ENCODE results near the gene CSMD2.

The CSMD2 gene

DNA sequence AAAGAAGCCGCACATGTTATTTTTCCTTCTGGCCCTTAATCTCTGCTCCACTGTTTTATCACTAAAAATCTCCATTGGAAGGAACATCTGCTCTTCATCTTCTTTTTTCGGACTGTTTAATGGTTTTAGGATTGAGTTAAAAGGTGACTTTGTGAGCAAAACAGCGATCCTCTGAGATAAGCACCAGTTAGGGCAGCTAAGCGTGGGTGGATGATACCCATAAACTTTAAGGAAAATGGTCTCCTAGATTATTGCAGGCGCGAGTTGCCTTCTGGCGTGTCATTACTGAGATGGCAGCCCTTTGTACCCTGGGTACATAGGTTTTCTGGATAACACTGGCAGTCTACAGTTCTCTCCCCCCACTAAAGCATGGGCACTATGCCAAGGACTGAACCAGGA, 345.1 kb downstream of the CSMD2 start:
- no peak for DNase-seq (ENCODE audit: low read depth in 2 of 2)

DNA sequence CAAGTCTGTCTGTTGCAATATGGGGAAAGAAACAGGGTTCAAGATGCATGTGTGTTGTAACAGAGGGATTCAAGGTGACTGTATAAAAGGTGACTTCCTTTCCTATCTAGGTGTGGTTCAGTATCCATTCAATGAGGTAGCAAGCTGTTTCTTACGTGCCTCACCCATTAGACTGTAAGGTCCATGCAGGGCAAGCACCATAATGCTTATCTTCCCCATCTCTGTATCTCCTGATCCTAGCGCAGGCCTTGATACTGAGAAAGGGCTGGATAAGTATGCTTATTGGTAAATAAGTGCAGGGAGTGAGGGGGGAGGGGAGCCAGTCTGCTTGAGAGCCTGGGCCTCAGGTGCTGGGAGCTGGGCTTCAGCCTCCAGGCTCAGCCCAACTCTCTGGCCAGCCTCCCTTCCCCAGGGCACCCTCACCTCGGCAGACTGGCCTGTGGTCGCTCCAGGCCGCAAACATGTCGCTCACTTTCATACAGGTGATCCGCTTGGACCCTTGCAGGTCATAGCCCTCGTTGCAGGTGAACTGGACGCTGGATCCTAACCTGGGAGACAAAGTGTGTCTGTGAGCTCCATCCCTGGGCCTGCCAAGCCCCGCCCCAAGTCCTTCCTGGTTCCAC, 345.6 kb downstream of the CSMD2 start:
- DNase-seq (ENCODE audit: low read depth in 2 of 2), result no peak

DNA sequence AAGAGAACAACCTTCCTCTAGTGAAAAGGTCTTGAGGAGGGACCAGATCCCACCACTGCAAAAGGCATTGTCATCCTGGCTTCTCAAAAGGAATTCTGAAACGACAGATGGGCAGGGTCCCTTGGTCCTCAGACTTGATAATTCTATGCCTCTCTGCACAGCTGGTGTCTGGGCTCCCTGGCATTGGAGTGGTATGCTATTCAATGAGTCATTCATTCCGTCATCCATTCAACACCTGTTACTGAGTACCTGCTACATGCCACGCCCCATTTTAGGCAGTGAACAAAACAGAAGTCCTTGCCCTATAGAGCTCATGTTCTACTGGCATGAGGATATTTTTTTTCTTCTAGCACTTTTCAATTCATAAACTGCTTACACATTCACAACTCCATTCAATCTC, 347.0 kb downstream of the CSMD2 start:
- no peak for DNase-seq (ENCODE audit: low read depth in 2 of 2)

DNA sequence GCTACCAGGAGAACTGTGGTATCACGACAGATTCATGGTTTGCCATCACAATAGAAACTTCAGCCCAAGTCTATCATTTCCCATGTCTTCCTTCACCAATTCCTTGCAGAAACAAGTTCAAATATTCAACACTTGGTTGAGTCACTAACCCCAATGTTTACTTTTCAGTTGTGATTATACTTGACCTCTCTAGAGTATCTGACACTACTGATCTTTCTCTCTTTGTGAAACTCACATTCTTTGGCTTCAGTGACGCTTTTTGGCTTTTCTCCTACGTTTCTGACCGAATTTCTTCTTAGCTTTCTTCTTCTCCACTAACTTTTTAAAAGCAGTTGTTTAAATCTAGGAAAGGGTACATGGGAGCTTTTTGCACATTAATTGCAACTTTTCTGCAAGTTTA, 350.0 kb downstream of the CSMD2 start:
- DNase-seq (ENCODE audit: low read depth in 2 of 2), result no peak

DNA sequence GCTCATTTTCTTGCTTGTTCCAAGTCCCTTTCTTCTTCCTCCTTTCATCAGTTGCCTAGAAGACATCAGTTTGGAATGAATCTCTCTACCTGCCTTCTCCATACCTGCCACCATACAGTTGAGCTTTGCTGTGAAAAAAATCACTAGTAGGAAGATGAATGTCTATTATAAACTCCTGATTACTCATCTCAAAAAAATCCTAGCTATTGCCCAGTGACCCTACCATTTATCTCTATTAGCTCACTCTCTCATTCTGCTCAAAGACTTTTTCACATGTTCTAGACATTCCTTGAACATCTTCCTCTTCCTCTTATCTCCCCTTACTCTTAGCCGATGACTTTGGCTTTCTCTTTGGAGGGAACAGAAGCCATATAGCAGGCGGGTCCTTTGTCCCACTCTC, 350.9 kb downstream of the CSMD2 start:
- no peak for DNase-seq (ENCODE audit: low read depth in 2 of 2)

DNA sequence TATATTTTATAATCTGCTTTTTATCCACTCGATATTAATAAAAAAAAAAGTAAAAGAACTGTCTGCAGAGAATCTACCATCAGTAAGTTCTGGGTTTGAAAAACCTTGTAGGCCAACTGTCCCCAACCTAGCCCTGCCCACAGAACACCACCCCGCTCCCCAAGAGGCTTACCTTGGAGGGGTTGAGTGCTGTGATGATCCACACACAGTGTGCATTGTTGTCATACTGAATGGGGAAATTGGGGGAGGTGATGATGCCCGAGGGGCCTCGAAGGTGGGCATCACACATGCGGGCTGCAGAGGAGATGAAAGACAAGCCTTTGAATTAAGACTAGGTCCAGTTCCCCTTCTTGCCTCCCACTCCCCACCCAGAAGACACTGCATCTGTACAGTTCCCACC, 354.5 kb downstream of the CSMD2 start:
- DNase-seq (ENCODE audit: low read depth in 2 of 2), result no peak

DNA sequence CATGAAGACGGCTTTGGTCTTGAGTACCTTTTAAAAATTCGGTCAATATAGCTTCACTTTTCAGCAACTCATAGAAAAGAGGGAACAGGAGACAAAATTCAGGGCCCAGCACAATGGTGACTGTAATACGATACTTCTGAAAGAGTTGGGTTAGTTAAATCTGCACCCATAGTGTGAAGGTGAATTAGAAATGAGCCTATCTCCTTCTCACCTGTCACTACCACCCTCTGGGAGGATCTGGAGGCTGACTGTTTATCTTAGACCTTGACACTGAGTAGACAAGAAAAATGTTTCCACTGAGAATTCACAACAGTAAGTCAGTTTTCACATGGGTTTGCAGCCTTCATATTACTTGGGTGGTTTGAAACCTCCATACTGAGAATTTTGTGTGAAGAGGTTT, 359.0 kb downstream of the CSMD2 start:
- DNase-seq (ENCODE audit: low read depth in 2 of 2), result no peak

DNA sequence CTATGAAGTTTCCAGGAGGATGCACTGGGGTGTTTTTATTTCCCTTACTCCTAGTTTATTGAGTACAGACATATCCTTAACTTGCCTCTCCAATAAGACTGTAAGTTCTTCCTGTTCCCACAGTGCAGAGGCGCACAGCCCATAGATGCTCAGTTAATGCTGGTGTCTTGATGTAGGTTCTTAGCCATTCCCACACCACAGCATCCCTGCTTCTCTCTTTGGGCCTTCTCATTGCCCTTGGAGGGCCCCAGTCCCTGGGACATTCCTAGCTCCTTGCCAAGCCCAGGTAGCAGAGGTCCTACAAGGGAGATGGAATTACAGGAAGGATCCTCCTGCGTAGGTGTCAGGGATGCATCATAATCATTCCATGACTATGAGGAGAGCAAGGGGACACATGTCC, 362.8 kb downstream of the CSMD2 start:
- no peak for DNase-seq (ENCODE audit: low read depth in 2 of 2)

DNA sequence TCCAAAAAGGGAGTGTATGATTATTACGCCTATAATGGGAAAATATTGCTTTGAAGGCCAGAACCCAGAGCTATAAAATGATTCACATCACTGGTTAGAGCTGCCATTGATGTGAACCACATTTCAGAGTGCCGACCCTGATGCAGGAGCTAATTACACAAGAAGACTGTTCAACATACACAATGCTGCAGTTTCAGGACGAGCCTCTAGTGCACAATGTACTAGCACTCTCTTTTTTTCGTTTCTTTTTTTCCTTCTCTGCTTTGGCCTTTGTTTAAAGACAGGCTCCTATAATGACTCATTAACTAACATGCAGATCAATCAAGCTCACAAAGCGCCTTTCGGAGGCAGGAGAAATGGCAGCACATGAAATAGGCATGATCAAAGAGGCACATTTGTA, 367.2 kb downstream of the CSMD2 start:
- no peak for DNase-seq (ENCODE audit: low read depth in 2 of 2)

DNA sequence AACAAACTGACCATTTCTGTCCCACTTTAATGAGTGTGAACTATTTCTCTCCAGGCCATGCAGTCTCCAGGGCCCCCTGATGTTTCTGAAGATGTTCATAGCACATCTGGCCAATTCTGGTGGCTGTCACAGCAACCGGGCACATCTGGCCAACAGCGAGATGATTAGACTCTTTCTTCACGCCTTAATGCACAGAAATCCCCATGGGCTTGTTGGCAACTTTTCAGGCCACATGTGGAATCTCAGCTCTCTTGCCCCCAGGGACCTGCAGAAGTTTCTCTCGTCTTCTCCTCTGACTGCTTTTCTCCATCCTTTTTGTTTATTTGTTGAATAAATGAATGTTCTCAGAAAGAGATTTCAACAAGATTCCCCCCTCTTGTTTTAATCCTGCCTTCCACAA, 372.4 kb downstream of the CSMD2 start:
- no peak for DNase-seq (ENCODE audit: low read depth in 2 of 2)

DNA sequence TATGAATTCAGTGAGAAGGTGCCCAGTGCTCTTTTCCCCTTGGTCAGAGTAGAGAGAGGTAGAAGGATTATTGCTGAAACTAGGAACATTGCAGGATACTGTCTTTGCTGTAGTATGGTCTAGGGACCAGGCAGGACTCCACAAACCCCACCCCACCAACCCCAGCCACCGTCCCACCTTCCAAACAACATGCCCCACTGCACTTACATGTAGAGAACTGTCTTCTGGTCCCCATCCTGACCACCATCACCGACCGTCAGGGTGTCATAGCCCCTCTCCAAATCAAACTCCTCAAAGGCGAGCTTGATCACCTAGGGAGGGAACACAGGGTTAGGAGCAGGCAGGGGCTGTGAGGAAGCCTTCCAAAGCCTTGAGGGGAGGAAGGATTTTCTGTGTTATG, 372.8 kb downstream of the CSMD2 start:
- no peak for DNase-seq (ENCODE audit: low read depth in 2 of 2)

DNA sequence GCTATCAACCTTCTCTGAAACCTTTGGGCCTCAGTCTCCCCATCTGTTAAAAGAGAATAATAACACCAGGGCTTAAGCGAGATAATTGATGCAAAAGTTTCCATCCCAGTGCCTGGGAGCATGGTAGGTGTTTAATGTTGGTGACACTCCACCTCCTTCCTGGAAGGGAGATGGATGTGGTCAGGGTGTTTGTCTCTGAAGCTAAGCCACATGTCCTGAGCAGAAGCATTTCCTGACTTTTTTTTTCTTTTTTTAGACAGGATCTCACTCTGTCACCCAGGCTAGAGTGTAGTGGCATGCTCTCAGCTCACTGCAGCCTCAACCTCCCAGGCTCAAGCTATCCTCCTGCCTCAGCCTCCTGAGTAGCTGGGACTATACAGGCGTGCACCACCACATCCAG, 373.8 kb downstream of the CSMD2 start:
- DNase-seq (ENCODE audit: low read depth in 2 of 2), result no peak

DNA sequence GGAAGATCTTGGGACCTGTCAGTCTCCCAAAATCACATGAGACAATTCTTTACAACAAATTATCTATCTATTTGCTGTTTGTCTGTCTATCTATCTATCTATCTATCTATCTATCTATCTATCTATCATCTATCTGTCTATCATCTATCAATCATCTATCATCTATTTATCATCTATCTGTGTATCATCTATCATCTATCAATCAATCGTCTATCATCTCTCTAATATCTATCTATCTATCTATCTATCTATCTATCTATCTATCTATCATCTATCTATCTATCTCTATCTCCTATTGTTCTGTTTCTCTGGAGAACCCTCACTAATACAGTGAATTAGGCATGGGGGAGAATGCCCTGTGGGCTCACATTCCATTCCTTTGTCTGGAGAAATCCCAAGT, 374.5 kb downstream of the CSMD2 start:
- no peak for DNase-seq (ENCODE audit: low read depth in 2 of 2)

DNA sequence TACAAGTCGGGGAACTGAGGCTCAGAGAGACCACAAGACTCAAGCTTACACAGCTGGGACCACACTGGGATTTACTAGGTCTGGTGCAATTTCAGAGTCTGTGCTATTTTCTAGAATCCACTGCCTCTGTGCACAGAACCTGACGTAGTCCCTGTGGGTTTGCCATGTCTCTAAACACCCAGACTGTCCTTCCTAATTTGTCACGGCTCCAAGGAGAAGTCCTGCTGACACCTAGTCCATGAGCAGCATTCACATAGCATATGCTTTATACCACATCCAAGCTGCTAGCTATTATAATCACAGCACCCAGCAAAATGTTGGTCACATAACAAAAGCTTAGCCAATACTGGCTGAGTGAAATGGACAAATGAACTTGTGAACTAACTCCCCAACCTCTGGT, 380.2 kb downstream of the CSMD2 start:
- DNase-seq (ENCODE audit: low read depth in 2 of 2), result no peak

DNA sequence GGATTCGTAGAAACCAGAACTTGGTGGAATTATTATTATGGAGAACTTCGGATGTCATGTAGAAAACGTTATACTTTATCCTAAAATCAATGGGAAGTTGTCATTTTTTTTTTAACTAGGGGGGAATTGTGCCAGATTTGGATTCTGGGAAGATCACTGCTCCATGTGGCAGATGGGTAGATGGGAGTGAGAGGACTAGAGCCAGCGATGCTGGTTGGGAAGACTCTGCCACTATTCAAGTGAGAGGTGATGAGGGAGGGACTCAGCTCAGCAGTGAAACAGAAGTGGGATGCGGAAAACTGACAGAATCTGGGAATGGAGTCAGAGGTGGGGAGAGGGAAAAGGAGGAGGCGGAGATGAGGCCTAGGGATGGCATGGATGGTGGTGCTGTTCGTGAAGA, 382.3 kb downstream of the CSMD2 start:
- no peak for DNase-seq (ENCODE audit: low read depth in 2 of 2)

DNA sequence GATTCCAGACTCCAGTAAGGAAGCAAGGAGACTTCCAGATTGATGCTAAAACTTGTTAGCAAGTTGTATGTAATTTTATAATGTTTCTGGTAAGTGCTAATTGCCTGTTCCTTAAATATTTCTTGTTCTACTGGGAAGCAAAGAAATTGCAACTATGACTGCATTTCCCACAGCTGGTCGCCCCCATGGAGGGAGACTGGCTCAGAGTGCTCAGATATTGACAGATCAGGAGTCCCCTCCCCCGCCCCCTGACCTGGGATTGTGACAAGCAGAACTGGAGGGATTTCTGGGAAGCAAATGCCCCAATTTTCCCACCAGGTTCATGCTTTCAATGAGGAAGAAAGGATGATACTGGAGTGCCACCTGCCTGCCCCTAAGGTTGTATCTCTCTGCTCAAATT, 383.4 kb downstream of the CSMD2 start:
- no peak for DNase-seq (ENCODE audit: low read depth in 2 of 2)

DNA sequence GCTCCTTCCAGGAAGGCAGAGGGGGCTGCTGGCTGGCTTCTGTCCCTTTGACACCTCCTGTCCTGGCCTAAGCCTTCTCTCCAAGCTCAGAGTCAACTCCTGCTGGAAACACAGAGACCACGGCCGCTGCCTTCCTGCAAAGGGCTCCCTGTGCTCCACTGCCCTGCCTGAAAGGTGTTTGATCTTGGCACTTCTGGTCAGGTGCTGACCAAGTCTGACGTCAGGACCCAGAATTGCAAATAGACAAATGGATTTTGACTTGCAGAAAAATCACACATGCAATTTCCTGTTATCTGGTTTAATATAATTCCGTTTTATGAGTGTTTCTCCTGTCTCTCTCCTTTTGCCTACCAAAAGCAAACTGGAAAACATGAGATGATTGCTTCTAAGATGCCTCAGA, 387.7 kb downstream of the CSMD2 start:
- no peak for DNase-seq (ENCODE audit: low read depth in 2 of 2)

DNA sequence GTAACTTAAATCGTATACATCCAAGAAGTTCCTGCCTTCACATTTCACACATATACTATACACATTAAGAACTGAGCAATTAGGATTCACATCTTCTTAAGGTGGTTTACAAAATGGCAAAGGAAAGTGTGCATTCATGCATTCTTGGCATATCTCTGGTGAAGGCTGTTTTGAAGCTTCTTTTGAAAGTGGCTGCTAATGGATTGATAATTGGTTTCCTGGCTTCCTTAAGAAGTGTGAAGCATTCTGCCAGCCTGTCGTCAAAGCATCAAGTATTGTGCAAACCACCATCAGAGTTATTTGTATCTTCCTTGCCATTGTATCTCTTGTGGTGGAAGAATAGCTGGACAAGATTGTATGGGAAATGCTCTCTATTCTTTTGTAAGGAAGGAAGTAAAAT, 396.2 kb downstream of the CSMD2 start:
- DNase-seq (ENCODE audit: low read depth in 2 of 2), result no peak

DNA sequence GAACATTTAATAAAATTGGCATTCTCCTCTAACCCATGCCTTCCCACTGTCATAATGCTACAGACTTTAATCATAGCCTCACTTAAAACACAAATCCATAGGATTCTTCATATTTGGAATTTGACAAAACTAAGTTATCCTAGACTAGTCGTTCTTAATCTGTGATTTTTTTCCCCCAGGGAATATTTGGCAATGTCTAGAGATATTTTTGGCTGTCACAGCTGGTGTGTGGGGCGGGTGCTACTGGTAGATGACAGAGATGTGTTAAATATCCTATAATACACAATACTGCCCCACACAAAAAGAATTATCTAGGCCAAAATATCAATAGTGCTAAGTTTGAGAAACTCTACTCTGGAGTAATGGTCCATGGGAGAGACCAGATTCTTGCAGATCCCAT, 396.9 kb downstream of the CSMD2 start:
- DNase-seq (ENCODE audit: low read depth in 2 of 2), result no peak

DNA sequence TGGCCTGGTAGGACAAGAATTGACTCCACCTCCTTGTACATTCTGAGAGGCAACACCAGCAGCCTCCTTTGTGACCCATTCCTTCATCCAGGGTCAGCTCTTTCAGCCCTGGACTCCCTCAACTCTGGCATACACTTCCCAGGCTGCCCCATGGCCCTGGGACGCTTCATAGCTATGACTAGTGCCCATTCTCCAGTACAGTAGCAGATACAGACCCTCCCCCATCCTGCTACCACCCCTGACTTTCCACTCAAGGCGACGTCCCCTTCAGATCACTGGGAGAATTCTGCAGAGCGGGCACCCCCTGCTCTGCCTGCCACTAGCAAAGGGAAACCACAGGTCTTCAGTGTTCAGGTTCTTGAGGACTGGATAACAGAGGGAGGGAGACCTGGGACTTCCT, 400.9 kb downstream of the CSMD2 start:
- no peak for DNase-seq (ENCODE audit: low read depth in 2 of 2)

DNA sequence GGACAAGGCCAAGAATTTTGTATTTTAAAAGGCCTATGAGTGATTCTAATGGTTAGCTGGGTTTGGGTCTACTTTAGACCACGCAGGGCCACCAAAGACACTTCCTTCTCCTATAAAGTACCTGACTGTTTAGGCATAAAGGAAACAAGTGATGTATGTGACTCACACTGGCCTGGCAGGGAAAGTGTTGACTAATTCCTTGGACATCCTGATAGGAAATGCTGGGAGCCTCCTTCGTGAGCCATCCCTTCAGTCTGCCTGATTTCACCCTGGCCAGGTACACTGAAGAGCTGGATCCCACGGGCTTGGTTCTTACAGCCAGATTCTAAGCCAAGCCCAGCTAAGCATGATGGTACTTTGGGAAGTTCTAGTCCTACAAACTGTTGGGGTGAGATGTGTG, 401.6 kb downstream of the CSMD2 start:
- DNase-seq (ENCODE audit: low read depth in 2 of 2), result no peak

DNA sequence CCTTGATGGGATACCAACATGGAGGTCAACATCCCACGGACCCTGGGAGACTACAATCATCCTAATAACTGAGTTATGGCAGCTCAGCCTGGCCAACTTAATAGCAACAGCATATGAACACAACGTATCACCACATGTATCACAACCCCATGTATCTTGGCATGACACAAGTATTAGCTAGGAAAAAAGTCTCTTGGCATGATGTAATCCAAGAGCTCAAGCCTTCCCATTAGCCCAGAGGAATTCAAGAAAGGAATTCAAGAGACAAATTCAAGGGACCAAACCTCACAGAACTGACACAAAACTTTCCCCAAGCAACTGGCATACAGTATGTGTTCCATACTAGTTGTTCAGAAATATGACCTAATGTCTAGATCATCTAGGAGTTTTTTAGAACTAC, 402.1 kb downstream of the CSMD2 start:
- no peak for DNase-seq (ENCODE audit: low read depth in 2 of 2)

DNA sequence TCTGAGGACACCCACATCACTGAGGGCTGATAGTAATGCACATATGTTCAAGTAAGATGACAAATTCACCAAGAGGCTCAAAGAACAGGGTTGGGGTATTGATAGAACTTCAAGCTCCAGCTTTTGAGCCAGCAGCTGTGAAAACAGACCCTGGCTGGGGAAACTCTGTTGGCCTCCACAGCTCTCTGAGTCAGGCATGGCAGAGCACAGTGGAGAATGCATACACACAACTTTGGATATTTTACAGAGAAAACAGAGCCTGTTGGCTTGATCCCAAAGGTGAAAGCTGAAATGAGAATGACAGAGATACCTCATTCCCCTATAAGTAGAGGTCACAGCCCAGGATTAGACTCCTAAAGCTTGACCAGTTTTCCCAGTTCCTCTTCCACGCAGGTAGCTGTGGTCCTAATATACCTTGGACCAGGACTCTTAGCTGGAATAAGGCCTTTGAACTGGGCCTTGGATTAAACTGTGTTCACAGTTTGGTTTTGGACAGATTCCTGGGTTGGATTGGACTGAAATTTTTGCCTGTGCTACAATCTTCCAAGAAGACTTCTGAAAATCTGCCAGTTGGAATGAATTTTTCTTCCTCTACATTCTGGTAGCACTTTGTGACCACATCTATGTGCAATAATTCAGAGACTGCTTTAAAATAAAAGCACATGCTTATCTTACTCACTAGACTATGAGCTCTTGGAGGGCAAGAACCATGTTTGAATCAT, 402.8 kb downstream of the CSMD2 start:
- DNase-seq (ENCODE audit: low read depth in 2 of 2), result no peak

DNA sequence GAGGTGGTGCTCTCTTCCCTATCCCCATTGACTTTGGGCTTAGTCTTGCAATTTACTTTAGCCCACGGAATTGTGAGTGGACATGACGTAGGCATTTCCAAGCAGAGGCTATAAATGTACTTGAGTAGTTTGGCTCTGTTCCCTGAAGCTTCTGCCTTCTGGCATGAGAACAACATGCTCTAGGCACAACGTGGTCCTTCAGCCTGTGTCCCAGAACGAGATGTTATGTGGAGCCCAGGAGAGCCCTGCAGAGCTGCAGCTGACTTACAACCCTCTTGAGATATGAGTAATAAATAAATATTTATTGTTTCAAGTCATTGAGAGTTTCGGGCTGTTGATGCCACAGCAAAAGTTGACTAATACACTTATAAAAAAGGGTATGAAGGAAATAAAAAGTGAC, 406.3 kb downstream of the CSMD2 start:
- no peak for DNase-seq (ENCODE audit: low read depth in 2 of 2)

Measured in stimulated activated CD4-positive, alpha-beta T cell treated with anti-CD3 and anti-CD28 coated beads, Interleukin-1b, Interleukin-23, amount 100 ng/mL, for 1 hour (primary cell).